Right cardiac atrium (tissue), 5 donors: ENCODE results near the gene AFDN. TPM values are rescaled to one million over a fixed set of nuclear protein-coding genes. Genes with fewer than 3 reads are reported as not detected.

Experiments used
- ATAC-seq, 2 donors: fragments of 200-7000 bp; cut with Tn5 transposase; one replicate each; pipeline versions ENCODE4 v1.8.0 to v1.9.1; 2020; ENCODE audit warnings: moderate library complexity in 2 of 2, mild to moderate bottlenecking in 1 of 2
- DNase-seq, 3 donors: peaks; one replicate each; pipeline ENCODE4 v3.0.0-alpha.2; 2020
- H3K27ac ChIP-seq: one replicate; pipeline ENCODE4 v1.5.1; 2013; ENCODE audit warnings: mild to moderate bottlenecking, low read length, control low read depth, moderate library complexity
- H3K27me3 ChIP-seq: one replicate; pipeline ENCODE4 v1.6.1; 2013; ENCODE audit not compliant: control insufficient read depth, insufficient read depth
- H3K4me1 ChIP-seq: one replicate; pipeline ENCODE4 v1.6.1; 2013; ENCODE audit warnings: low read length; ENCODE audit not compliant: control insufficient read depth, insufficient read depth
- H3K4me3 ChIP-seq: one replicate; pipeline ENCODE4 v1.5.1; 2013; ENCODE audit warnings: low read length, control low read depth
- H3K9me3 ChIP-seq: one replicate; pipeline ENCODE4 v1.6.1; 2013; ENCODE audit warnings: low read length; ENCODE audit not compliant: control insufficient read depth
- WGBS: extraction: QIAGEN DNeasy Blood & Tissue Kit; methylation state at CpG from one replicate; pipeline ENCODE4 v1.1.7; 2013; 5-methylcytosine and 5-hydroxymethylcytosine counted together
- intact Hi-C, 4 donors: fragments of 100-400 bp; cut with DNase I; formaldehyde crosslinking; loops; one replicate each; pipeline versions ENCODE4 v1.11.0 to v1.14.0; 2022 to 2023
- polyA plus RNA-seq: library from polyadenylated mRNA; stranded (reverse); fragments of 200-250 nt; gene quantifications from one replicate; pipeline ENCODE4 v1.2.3, GENCODE V29; 2013
- total RNA-seq, 4 donors: library from RNA; stranded (reverse); fragmentation: NEBNext Ultra II Directional; extraction: Animal tissue kit (Norgen Biotek cat#: 25700); gene quantifications; one replicate each; pipeline ENCODE4 v1.2.1, GENCODE V29; 2021
- donor health status: healthy with polysubstance abuse.
- donor health status: DM: no; HTN: yes; CAD: no.
- donor health status: DM: no; HTN: no; CAD: no.
- donor health status: DM: no; HTN: yes; CAD: no; lungs with severe emphysema.
- donor health status: DM: yes; HTN: yes; CAD: no.

Gene AFDN
- total and polyA plus RNA-seq, 5 donors: 23.0 to 58.0 (median 48.6) TPM

- no peak overlapping the region for H3K27ac ChIP-seq
- no peaks in the 10 kb centered on the region for H3K4me1 ChIP-seq
- peak; percentile 78 to 85 for ATAC-seq
- no peaks in the 10 kb centered on the region for H3K27me3 ChIP-seq
- H3K9me3 ChIP-seq: no peaks in the 10 kb centered on the region
- H3K4me3 ChIP-seq: no peak overlapping the region
- peak; percentile 47 to 74 (median 72) for DNase-seq
- WGBS: 26% methylated on average over 43 of the region's 43 CpGs
- intact Hi-C loops: no loop called here
Observed at GRCh38 chr6:167796192-167796981, 30.3 kb upstream of the AFDN start.

- WGBS: 74% methylated on average over 31 of the region's 31 CpGs
- Histone ChIP-seq H3K9me3 (no peaks in the 10 kb centered on the region), H3K27ac (no peak overlapping the region), H3K27me3 (no peaks in the 10 kb centered on the region), H3K4me1 (no peaks in the 10 kb centered on the region), H3K4me3 (no peak overlapping the region)
- intact Hi-C loops: no loop called here
- ATAC-seq (peak in 1 of 2 donors; percentile 9), DNase-seq (no peak)
Observed at GRCh38 chr6:167797011-167797471, 29.7 kb upstream of the AFDN start.

DNA sequence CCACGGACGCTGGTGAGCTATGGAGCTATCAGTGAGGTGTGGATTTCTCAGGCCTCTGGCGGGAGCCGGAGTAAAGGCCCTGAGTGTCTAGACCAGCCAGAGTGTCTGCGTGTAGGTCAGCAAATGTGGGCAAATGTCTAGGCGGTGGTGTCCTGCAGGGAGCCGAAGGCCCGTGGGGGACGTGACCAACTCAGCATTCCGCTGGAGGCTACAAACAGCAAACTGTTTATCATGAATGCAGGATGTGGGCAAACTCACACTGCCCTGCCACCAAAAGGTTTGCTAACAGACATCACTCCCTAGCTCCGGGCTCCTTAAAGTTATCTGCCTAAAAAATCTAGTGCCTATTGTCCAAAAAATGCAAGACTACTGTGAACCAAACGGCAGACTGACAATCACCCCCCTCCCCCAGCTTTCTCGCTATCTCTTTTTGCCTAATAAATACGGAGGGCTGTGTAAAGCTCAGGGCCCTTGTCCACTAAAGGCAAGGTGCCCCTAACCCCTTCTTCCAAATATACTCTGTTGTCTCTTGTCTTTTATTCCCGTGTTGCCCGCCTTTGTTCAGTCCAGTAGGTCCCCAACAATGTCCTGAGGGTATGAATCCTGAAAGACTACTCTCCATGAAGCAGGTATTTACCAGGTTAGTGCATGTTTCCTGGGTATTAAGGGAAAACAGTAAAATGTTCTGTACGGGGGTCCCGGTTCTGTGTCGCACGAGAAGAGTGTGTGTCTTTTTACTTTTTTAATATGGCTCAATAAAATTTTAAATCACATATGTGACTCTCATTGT, 29.0 kb upstream of the AFDN start:
- ATAC-seq (no peak), DNase-seq (no peak)
- H3K4me1 ChIP-seq: no peaks in the 10 kb centered on the region
- WGBS: 82% methylated on average over 20 of the region's 20 CpGs
- intact Hi-C loops: no loop called here
- no peaks in the 10 kb centered on the region for H3K27me3 ChIP-seq
- no peaks in the 10 kb centered on the region for H3K9me3 ChIP-seq
- no peak overlapping the region for H3K4me3 ChIP-seq
- no peak overlapping the region for H3K27ac ChIP-seq

DNA sequence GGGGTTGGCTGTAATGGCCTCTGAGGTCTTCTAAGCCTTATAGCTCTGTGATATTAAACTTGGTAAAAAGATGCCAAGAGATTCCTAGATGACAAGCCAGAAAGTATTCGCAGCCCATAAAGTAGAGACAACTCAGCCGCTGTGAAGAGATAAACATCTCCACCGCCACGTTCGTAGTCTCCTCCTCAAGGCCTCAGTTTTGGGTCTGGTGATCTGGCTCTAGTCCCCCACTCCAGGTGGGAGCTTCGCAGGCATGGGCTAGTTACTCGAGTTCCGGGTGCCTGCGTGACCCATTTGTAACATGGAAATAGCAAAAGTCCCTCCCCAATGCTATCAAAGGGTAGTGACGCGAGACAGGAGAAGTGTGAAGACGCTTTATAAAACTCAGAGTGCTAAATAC, 28.3 kb upstream of the AFDN start:
- ATAC-seq (no peak), DNase-seq (no peak)
- Histone ChIP-seq H3K27me3 (no peaks in the 10 kb centered on the region), H3K27ac (no peak overlapping the region), H3K9me3 (no peaks in the 10 kb centered on the region), H3K4me1 (no peaks in the 10 kb centered on the region), H3K4me3 (no peak overlapping the region)
- WGBS: 87% methylated on average over 12 of the region's 12 CpGs
- intact Hi-C loops: no loop called here

- Histone ChIP-seq H3K4me3 (no peak overlapping the region), H3K27me3 (no peaks in the 10 kb centered on the region), H3K9me3 (no peaks in the 10 kb centered on the region), H3K4me1 (no peaks in the 10 kb centered on the region), H3K27ac (no peak overlapping the region)
- WGBS: 52% methylated on average over 23 of the region's 23 CpGs
- intact Hi-C loops: no loop called here
- DNase-seq (no peak), ATAC-seq (peak; percentile 22 to 48)
Observed at GRCh38 chr6:167799033-167799821, 27.5 kb upstream of the AFDN start.

GRCh38 chr6:167800549-167800948, 26.2 kb upstream of the AFDN start:
- no peak overlapping the region for H3K4me3 ChIP-seq
- H3K27me3 ChIP-seq: no peaks in the 10 kb centered on the region
- ATAC-seq (no peak), DNase-seq (no peak)
- WGBS: 89% methylated on average over 6 of the region's 6 CpGs
- H3K27ac ChIP-seq: no peak overlapping the region
- H3K9me3 ChIP-seq: no peaks in the 10 kb centered on the region
- no peaks in the 10 kb centered on the region for H3K4me1 ChIP-seq
- intact Hi-C loops: no loop called here

DNA sequence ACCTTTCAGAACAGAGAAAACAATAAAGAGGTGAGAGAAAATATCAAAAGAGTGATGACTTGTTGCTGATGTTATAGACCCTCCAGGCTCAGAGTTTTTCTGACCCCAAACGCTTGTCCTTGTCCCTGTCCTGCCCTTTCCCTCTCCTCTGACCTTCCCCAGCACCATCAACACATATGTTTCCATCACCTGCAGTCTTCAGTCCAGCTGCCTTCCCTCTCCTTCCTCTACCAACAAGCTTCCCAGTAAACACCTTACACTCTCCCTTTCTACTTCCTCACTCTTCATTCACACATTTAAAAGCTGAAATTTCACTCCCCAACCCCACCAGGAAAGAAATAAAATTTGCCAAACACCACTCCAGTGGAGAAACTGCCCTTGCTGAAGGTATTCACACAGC, 25.4 kb upstream of the AFDN start:
- intact Hi-C loops: no loop called here
- no peak overlapping the region for H3K4me3 ChIP-seq
- H3K27me3 ChIP-seq: no peaks in the 10 kb centered on the region
- no peak overlapping the region for H3K27ac ChIP-seq
- H3K9me3 ChIP-seq: no peaks in the 10 kb centered on the region
- no peaks in the 10 kb centered on the region for H3K4me1 ChIP-seq
- 54% methylated on average over 1 of the region's 1 CpG for WGBS
- no peak for ATAC-seq
- no peak for DNase-seq

DNA sequence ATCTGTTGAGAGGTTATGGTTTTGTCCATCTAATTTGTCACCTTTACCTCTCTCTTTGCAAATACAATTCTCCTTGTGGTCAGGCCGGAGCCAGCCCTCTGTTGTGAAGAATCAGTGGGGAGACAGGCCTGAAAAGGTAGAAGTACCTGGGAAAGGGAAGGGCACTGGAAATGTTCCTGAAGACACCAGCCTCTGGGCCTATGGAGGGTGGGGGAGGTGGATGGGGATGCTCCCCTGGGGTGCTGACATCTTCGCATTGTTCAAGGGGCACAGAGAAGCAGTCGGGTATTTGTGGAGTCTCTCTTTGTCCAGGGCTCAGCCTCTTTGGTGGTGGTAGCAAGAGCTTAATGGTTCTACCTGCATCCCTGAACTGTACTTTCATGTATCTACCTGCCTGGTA, 24.4 kb upstream of the AFDN start:
- ATAC-seq: no peak
- intact Hi-C loops: no loop called here
- Histone ChIP-seq H3K27ac (no peak overlapping the region), H3K4me1 (no peaks in the 10 kb centered on the region), H3K9me3 (no peaks in the 10 kb centered on the region), H3K27me3 (no peaks in the 10 kb centered on the region), H3K4me3 (no peak overlapping the region)
- 98% methylated on average over 3 of the region's 3 CpGs for WGBS
- no peak for DNase-seq

GRCh38 chr6:167803816-167804215, 22.9 kb upstream of the AFDN start:
- H3K27me3 ChIP-seq: no peaks in the 10 kb centered on the region
- no peak for ATAC-seq
- WGBS: 96% methylated on average over 8 of the region's 8 CpGs
- DNase-seq: no peak
- no peaks in the 10 kb centered on the region for H3K4me1 ChIP-seq
- H3K27ac ChIP-seq: no peak overlapping the region
- intact Hi-C loops: no loop called here
- no peak overlapping the region for H3K4me3 ChIP-seq
- no peaks in the 10 kb centered on the region for H3K9me3 ChIP-seq

DNA sequence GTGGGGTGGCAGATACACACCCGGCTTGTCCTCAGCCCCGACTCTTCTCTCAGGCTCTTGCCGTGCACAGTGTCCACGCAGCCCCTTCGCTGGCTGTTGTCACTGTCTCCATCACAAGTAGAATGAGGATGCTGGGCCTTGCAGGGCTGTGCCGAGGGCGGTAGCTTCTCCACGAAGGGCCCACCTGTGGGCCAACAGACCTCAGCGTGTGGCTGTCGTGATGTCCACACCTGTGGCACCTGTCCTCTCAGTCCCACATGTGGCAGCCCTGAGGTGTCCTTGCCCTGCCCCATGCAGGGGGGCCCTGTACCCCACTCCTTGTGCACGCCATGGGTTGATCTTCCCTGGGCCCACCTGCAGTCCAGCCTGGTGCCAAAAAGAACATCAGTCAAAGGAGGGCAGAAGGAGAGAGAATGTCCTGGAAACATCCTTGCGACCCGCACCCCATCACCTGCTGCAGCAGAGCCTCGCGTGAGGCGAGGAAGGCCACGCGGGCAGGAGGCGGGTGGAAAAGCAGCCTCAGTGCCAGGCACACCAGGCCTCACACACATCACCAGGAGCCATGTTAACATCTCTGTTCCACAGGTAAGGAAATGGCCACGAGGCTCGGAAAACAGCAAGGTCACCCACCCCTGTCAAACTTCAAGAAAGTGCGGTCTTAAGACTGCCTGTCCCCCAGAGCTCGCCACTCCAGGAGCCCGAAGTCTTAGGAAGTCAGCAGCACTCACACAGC, 22.3 kb upstream of the AFDN start:
- intact Hi-C loops: no loop called here
- Histone ChIP-seq H3K9me3 (no peaks in the 10 kb centered on the region), H3K27me3 (no peaks in the 10 kb centered on the region), H3K27ac (no peak overlapping the region), H3K4me1 (no peaks in the 10 kb centered on the region), H3K4me3 (no peak overlapping the region)
- no peak for DNase-seq
- 93% methylated on average over 24 of the region's 24 CpGs for WGBS
- ATAC-seq: peak in 1 of 2 donors; percentile 13
